HL-60 (cell line): ENCODE results near the gene TGFBR1.

ENCODE experiments used
- CTCF ChIP-seq: IDR thresholded peaks from one replicate; pipeline ENCODE4 v1.5.1; 2011; ENCODE audit warnings: low read length, control low read depth, inconsistent platforms; ENCODE audit not compliant: insufficient read depth
- GABPA ChIP-seq: IDR thresholded peaks from 2 replicates; pipeline ENCODE4 v1.6.1; 2012; ENCODE audit warnings: low read depth
- POLR2AphosphoS5 ChIP-seq: IDR thresholded peaks from 2 replicates; pipeline ENCODE4 v1.6.1; 2012; ENCODE audit warnings: low read depth
- REST ChIP-seq: IDR thresholded peaks from 2 replicates; pipeline ENCODE4 v1.6.1; 2012; ENCODE audit warnings: low read depth; ENCODE audit not compliant: insufficient replicate concordance
- SPI1 ChIP-seq: IDR thresholded peaks from 2 replicates; pipeline ENCODE4 v1.6.1; 2012; ENCODE audit warnings: low read depth, mild to moderate bottlenecking, borderline replicate concordance

DNA sequence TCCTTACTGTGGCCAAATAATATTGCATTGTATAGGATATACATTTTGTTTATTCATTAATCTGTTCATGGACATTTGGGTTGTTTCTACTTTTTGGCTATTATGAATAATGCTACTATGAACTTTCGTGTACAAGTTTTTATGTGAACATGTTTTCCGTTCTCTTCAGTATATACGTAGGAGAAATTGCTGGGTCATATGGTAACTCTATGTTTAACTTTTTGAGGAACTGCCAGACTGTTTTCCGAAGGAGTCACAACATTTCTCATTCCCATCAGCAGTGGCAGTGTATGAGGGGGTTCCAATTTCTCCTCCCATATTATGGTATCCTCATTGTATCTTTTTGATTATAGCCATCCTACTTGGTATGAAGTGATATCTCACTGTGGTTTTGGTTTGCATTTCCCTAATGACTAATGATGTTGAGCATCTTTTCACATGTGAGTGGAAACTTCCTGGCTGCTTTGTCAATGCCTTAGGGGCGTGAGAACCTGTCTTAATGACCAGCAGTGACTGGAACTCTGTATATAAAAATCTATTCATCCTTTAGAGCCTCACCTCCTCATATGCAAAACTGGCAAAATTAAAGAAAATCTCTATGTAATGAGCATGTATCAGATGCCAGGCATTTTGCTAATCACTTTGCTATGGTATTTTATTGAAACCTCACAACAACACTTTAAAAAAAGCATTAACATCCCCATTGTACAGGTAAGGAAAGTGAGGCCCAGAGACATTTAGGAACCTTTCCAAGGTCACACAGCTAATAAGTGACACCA, 47.8 kb upstream of the TGFBR1 start:
- TF ChIP-seq CTCF, result no peak
- no peak for TF ChIP-seq REST
- TF ChIP-seq POLR2AphosphoS5, result no peak
- TF ChIP-seq GABPA, result no peak
- TF ChIP-seq SPI1, result peak; percentile 34; the same call in 1 of the 2 replicates
